Measurements from ENCODE around the gene SH3RF3. TPM values are rescaled to one million over a fixed set of nuclear protein-coding genes. Genes with fewer than 3 reads are reported as not detected.

SH3RF3 gene
- total RNA-seq, 1 experiment from 2014 or later: 1.0 TPM

GRCh38 chr2:109188898-109189297, 59.9 kb downstream of the SH3RF3 start:
- Mint-ChIP-seq H3K4me3 (no peak overlapping the region), H3K27ac (no peak overlapping the region), H3K36me3 (no peaks in the 10 kb centered on the region), H3K9me3 (no peaks in the 10 kb centered on the region), H3K4me1 (no peaks in the 10 kb centered on the region), H3K27me3 (ENCODE audit: low read depth) (no peaks in the 10 kb centered on the region)
- ChIA-PET POLR2A (no interaction called here), CTCF (no interaction called here)
- DNase-seq (ENCODE audit: low spot score) (no peak), ATAC-seq (no peak)
- TF ChIP-seq ZBTB43 (CRISPR knock-in tag; IDR thresholded peaks at IDR 0.05): no peak
- no peak for TF ChIP-seq ZNF263 (CRISPR knock-in tag; IDR thresholded peaks at IDR 0.05; ENCODE audit: low read depth)
- no peak for TF ChIP-seq SP1 (CRISPR knock-in tag; conservative IDR thresholded peaks at IDR 0.05)
- no peak for TF ChIP-seq OVOL2 (CRISPR knock-in tag; IDR thresholded peaks at IDR 0.05; ENCODE audit: borderline replicate concordance)
- TF ChIP-seq ZNF121 (CRISPR knock-in tag; IDR thresholded peaks at IDR 0.05): no peak
- no peak for TF ChIP-seq MYBL2 (CRISPR knock-in tag; IDR thresholded peaks at IDR 0.05)
- no peak for TF ChIP-seq ZNF396 (CRISPR knock-in tag; IDR thresholded peaks at IDR 0.05; ENCODE audit: borderline replicate concordance)
- no peak for TF ChIP-seq RORB (CRISPR knock-in tag; IDR thresholded peaks at IDR 0.05)
- TF ChIP-seq GRHL2 (CRISPR knock-in tag; IDR thresholded peaks at IDR 0.05; ENCODE audit: insufficient replicate concordance, severe bottlenecking): no peak
- TF ChIP-seq JUN (CRISPR knock-in tag; IDR thresholded peaks at IDR 0.05): no peak
- no peak for TF ChIP-seq NFE2L1 (CRISPR knock-in tag; IDR thresholded peaks at IDR 0.05)
- no peak for TF ChIP-seq ZNF219 (CRISPR knock-in tag; IDR thresholded peaks at IDR 0.05; ENCODE audit: borderline replicate concordance)
- TF ChIP-seq ATF2 (CRISPR knock-in tag; IDR thresholded peaks at IDR 0.05; ENCODE audit: borderline replicate concordance, low read depth): no peak
- no peak for TF ChIP-seq GTF2I (CRISPR knock-in tag; conservative IDR thresholded peaks at IDR 0.05)
- no peak for TF ChIP-seq SOX15 (CRISPR knock-in tag; IDR thresholded peaks at IDR 0.05)
- TF ChIP-seq ARID4B (CRISPR knock-in tag; IDR thresholded peaks at IDR 0.05; ENCODE audit: borderline replicate concordance): no peak
- TF ChIP-seq CBFB (CRISPR knock-in tag; IDR thresholded peaks at IDR 0.05; ENCODE audit: low read depth): no peak
- TF ChIP-seq ATF1 (CRISPR knock-in tag; IDR thresholded peaks at IDR 0.05): no peak

- POLR2A ChIA-PET: no interaction called here
- ATAC-seq (no peak), DNase-seq (ENCODE audit: low spot score) (no peak)
- CTCF ChIA-PET: no interaction called here
- Mint-ChIP-seq H3K9me3 (no peaks in the 10 kb centered on the region), H3K27ac (no peak overlapping the region), H3K4me3 (no peak overlapping the region), H3K4me1 (peaks cover 5% of the 10 kb centered on the region), H3K36me3 (no peaks in the 10 kb centered on the region), H3K27me3 (ENCODE audit: low read depth) (no peaks in the 10 kb centered on the region)
- TF ChIP-seq PRRX2 (CRISPR knock-in tag; IDR thresholded peaks at IDR 0.05) (no peak), ZNF232 (CRISPR knock-in tag; IDR thresholded peaks at IDR 0.05) (no peak), FOXJ3 (CRISPR knock-in tag; IDR thresholded peaks at IDR 0.05; ENCODE audit: borderline replicate concordance) (no peak), ZNF317 (CRISPR knock-in tag; IDR thresholded peaks at IDR 0.05; ENCODE audit: borderline replicate concordance, low read depth) (no peak), KAT7 (CRISPR knock-in tag; IDR thresholded peaks at IDR 0.05; ENCODE audit: borderline replicate concordance) (no peak), PRDM15 (CRISPR knock-in tag; IDR thresholded peaks at IDR 0.05) (no peak), ELF4 (CRISPR knock-in tag; IDR thresholded peaks at IDR 0.05; ENCODE audit: low read depth) (no peak), RORB (CRISPR knock-in tag; IDR thresholded peaks at IDR 0.05) (no peak), ZNF512 (CRISPR knock-in tag; IDR thresholded peaks at IDR 0.05; ENCODE audit: borderline replicate concordance) (no peak), NFE2L1 (CRISPR knock-in tag; IDR thresholded peaks at IDR 0.05) (no peak)
These were observed 60.7 kb downstream of the SH3RF3 start for GRCh38 chr2:109189751-109190150.

All from WTC11 (cell line).